H9 (cell line): ENCODE results near the gene CRP. TPM values are rescaled to one million over a fixed set of nuclear protein-coding genes. Genes with fewer than 3 reads are reported as not detected.

Source experiments
- DNase-seq: peaks from one replicate; pipeline ENCODE4 v3.0.0-alpha.2; 2017
- H2AFZ ChIP-seq: one replicate; pipeline ENCODE4 v1.6.1; 2013; ENCODE audit warnings: mild to moderate bottlenecking, low read length, control low read depth, moderate library complexity
- H2AK5ac ChIP-seq: 2 replicates; pipeline ENCODE4 v1.6.1; 2013; ENCODE audit warnings: low read length, control low read depth, mixed read lengths; ENCODE audit not compliant: insufficient read length
- H2BK120ac ChIP-seq: one replicate; pipeline ENCODE4 v1.6.1; 2013; ENCODE audit warnings: low read depth, mild to moderate bottlenecking, low read length, control low read depth, inconsistent platforms; ENCODE audit not compliant: poor library complexity, severe bottlenecking
- H2BK12ac ChIP-seq: 2 replicates; pipeline ENCODE4 v1.6.1; 2013; ENCODE audit warnings: low read length, control low read depth, mixed read lengths, low read depth; ENCODE audit not compliant: insufficient read length
- H2BK15ac ChIP-seq: 2 replicates; pipeline ENCODE4 v1.6.1; 2013; ENCODE audit warnings: low read depth, low read length, control low read depth
- H2BK20ac ChIP-seq: one replicate; pipeline ENCODE4 v1.6.1; 2013; ENCODE audit warnings: low read depth, mild to moderate bottlenecking, low read length, control low read depth, inconsistent platforms; ENCODE audit not compliant: poor library complexity, severe bottlenecking
- H2BK5ac ChIP-seq: 2 replicates; pipeline ENCODE4 v1.6.1; 2013; ENCODE audit warnings: low read length, control low read depth, mixed read lengths; ENCODE audit not compliant: insufficient read length
- H3K14ac ChIP-seq: 2 replicates; pipeline ENCODE4 v1.6.1; 2013; ENCODE audit warnings: low read length, control low read depth; ENCODE audit not compliant: insufficient read depth
- H3K18ac ChIP-seq: 2 replicates; pipeline ENCODE4 v1.6.1; 2013; ENCODE audit warnings: low read depth, mild to moderate bottlenecking, mixed read lengths, low read length, control low read depth; ENCODE audit not compliant: insufficient read length
- H3K23ac ChIP-seq: 2 replicates; pipeline ENCODE4 v1.6.1; 2013; ENCODE audit warnings: low read length, control low read depth, mixed read lengths, low read depth; ENCODE audit not compliant: insufficient read length
- H3K23me2 ChIP-seq: 2 replicates; pipeline ENCODE4 v1.6.1; 2013; ENCODE audit warnings: low read depth, mild to moderate bottlenecking, mixed read lengths, low read length, control low read depth; ENCODE audit not compliant: insufficient read length, poor library complexity, severe bottlenecking
- H3K27ac ChIP-seq: 2 replicates; pipeline ENCODE4 v1.5.1; 2013; ENCODE audit warnings: low read length, control low read depth, mixed read lengths, low read depth; ENCODE audit not compliant: insufficient read length
- H3K27me3 ChIP-seq: 2 replicates; pipeline ENCODE4 v1.6.1; 2013; ENCODE audit warnings: low read length, control low read depth, inconsistent platforms; ENCODE audit not compliant: insufficient read depth
- H3K4ac ChIP-seq: 2 replicates; pipeline ENCODE4 v1.6.1; 2013; ENCODE audit warnings: low read depth, mild to moderate bottlenecking, control low read depth, inconsistent platforms, low read length, moderate library complexity
- H3K4me1 ChIP-seq: 2 replicates; pipeline ENCODE4 v1.6.1; 2013; ENCODE audit warnings: low read length, control low read depth, inconsistent platforms; ENCODE audit not compliant: insufficient read depth
- H3K4me2 ChIP-seq: 2 replicates; pipeline ENCODE4 v1.6.1; 2013; ENCODE audit warnings: low read length, control low read depth, mixed read lengths; ENCODE audit not compliant: insufficient read length, insufficient read depth
- H3K56ac ChIP-seq: 2 replicates; pipeline ENCODE4 v1.6.1; 2013; ENCODE audit warnings: low read depth, mild to moderate bottlenecking, mixed read lengths, low read length, control low read depth; ENCODE audit not compliant: insufficient read length
- H3K79me1 ChIP-seq: 2 replicates; pipeline ENCODE4 v1.6.1; 2013; ENCODE audit warnings: low read depth, mild to moderate bottlenecking, moderate library complexity, low read length, control low read depth, inconsistent platforms; ENCODE audit not compliant: insufficient read depth, poor library complexity, severe bottlenecking
- H3K79me2 ChIP-seq: 2 replicates; pipeline ENCODE4 v1.6.1; 2013; ENCODE audit warnings: low read length, control low read depth, inconsistent platforms; ENCODE audit not compliant: insufficient read depth
- H3K9ac ChIP-seq: 2 replicates; pipeline ENCODE4 v1.6.1; 2013; ENCODE audit warnings: low read length, control low read depth, mixed read lengths; ENCODE audit not compliant: insufficient read length; ENCODE audit errors: extremely low read depth
- H3K9me3 ChIP-seq: one replicate; pipeline ENCODE4 v1.6.1; 2013; ENCODE audit warnings: low read depth, low read length, inconsistent platforms; ENCODE audit not compliant: control insufficient read depth
- H3T11ph ChIP-seq: one replicate; pipeline ENCODE4 v1.6.1; 2013; ENCODE audit warnings: mild to moderate bottlenecking, low read length, control low read depth, inconsistent platforms
- H4K20me1 ChIP-seq: one replicate; pipeline ENCODE4 v1.6.1; 2013; ENCODE audit not compliant: control insufficient read depth, insufficient read length, insufficient read depth
- H4K5ac ChIP-seq: 2 replicates; pipeline ENCODE4 v1.6.1; 2013; ENCODE audit warnings: low read depth, mild to moderate bottlenecking, mixed read lengths, low read length, control low read depth; ENCODE audit not compliant: insufficient read length
- H4K8ac ChIP-seq: replicated peaks from 2 replicates; pipeline ENCODE4 v1.6.1; 2013; ENCODE audit warnings: low read length, control low read depth, mixed read lengths, low read depth; ENCODE audit not compliant: insufficient read length
- H4K91ac ChIP-seq: 2 replicates; pipeline ENCODE4 v1.6.1; 2013; ENCODE audit warnings: low read depth, mild to moderate bottlenecking, moderate library complexity, mixed read lengths, low read length, control low read depth; ENCODE audit not compliant: insufficient read length
- H3K27ac Mint-ChIP-seq, 3 experiments: 2 replicates in 2 of 3; 3 replicates in 1 of 3; pipeline ENCODE4 v1.8.0; 2020 to 2021; ENCODE audit warnings: mixed read lengths in 3 of 3, mild to moderate bottlenecking in 1 of 3, moderate library complexity in 1 of 3
- H3K27me3 Mint-ChIP-seq: 2 replicates; pipeline ENCODE4 v1.8.0; 2021; ENCODE audit warnings: low read depth, mild to moderate bottlenecking, moderate library complexity, mixed read lengths
- H3K36me3 Mint-ChIP-seq, 3 experiments: 2 replicates in 2 of 3; 3 replicates in 1 of 3; pipeline ENCODE4 v1.8.0; 2020 to 2021; ENCODE audit warnings: low read depth in 3 of 3, mixed read lengths in 3 of 3; ENCODE audit not compliant: insufficient read depth in 1 of 3
- H3K4me1 Mint-ChIP-seq, 2 experiments: 2 replicates each; pipeline ENCODE4 v1.8.0; 2020; ENCODE audit warnings: mixed read lengths in 2 of 2
- H3K4me3 Mint-ChIP-seq, 2 experiments: 2 replicates in 1 of 2; 3 replicates in 1 of 2; pipeline ENCODE4 v1.8.0; 2020 to 2021; ENCODE audit warnings: mild to moderate bottlenecking in 2 of 2, mixed read lengths in 2 of 2, moderate library complexity in 1 of 2
- H3K9me3 Mint-ChIP-seq, 2 experiments: 2 replicates in 1 of 2; 3 replicates in 1 of 2; pipeline ENCODE4 v1.8.0; 2020; ENCODE audit warnings: mild to moderate bottlenecking in 2 of 2, mixed read lengths in 2 of 2, moderate library complexity in 1 of 2
- CTCF ChIP-seq: fragments of 200-600 bp; sonication (generic); conservative IDR thresholded peaks from 3 replicates; pipeline ENCODE4 v1.8.0; 2021; ENCODE audit warnings: antibody characterized with exemption, mild to moderate bottlenecking
- total RNA-seq: library from RNA; stranded (reverse); gene quantifications from 2 replicates; pipeline ENCODE4 v1.2.1, GENCODE V29; 2021

Gene CRP
- total RNA-seq, 1 experiment from 2014 or later, result not detected

GRCh38 chr1:159756397-159756796 is 42.0 kb upstream of the CRP start:
- Histone ChIP-seq H3K79me1 (no peaks in the 10 kb centered on the region), H3K18ac (no peak overlapping the region), H3K4ac (no peak overlapping the region), H2BK12ac (no peak overlapping the region), H4K5ac (no peak overlapping the region), H3K23me2 (no peaks in the 10 kb centered on the region), H3K4me2 (no peak overlapping the region), H4K91ac (no peak overlapping the region), H4K20me1 (no peaks in the 10 kb centered on the region), H3K27ac (no peak overlapping the region), H2BK5ac (no peak overlapping the region), H4K8ac (no peak overlapping the region), H3T11ph (no peak overlapping the region), H3K23ac (no peak overlapping the region), H2AFZ (no peak overlapping the region), H2BK120ac (no peak overlapping the region), H3K14ac (no peak overlapping the region), H3K9ac (no peak overlapping the region), H3K56ac (no peak overlapping the region), H3K9me3 (no peaks in the 10 kb centered on the region), H3K27me3 (no peaks in the 10 kb centered on the region), H3K79me2 (no peaks in the 10 kb centered on the region), H3K4me1 (no peaks in the 10 kb centered on the region), H2BK20ac (no peak overlapping the region), H2BK15ac (no peak overlapping the region), H2AK5ac (no peak overlapping the region)
- Mint-ChIP-seq H3K36me3 (no peaks in the 10 kb centered on the region), H3K27ac (no peak overlapping the region), H3K9me3 (peaks cover 0 to 2% of the 10 kb centered on the region in 2 experiments; a peak in 1 of 5 replicates), H3K27me3 (peaks cover 2% of the 10 kb centered on the region; the same call in 1 of the 2 replicates), H3K4me3 (no peak overlapping the region), H3K4me1 (no peaks in the 10 kb centered on the region)
- TF ChIP-seq CTCF, result no peak
- DNase-seq, result no peak
